ENCODE measurements around the gene SLC4A2.
A peak's percentile ranks its signal among the peaks of the same experiment; 100 is the strongest.

The SLC4A2 gene

GRCh38 chr7:151080067-151080521, 20.7 kb downstream of the SLC4A2 start:
- no peak for DNase-seq (ENCODE audit: low read depth)

DNA sequence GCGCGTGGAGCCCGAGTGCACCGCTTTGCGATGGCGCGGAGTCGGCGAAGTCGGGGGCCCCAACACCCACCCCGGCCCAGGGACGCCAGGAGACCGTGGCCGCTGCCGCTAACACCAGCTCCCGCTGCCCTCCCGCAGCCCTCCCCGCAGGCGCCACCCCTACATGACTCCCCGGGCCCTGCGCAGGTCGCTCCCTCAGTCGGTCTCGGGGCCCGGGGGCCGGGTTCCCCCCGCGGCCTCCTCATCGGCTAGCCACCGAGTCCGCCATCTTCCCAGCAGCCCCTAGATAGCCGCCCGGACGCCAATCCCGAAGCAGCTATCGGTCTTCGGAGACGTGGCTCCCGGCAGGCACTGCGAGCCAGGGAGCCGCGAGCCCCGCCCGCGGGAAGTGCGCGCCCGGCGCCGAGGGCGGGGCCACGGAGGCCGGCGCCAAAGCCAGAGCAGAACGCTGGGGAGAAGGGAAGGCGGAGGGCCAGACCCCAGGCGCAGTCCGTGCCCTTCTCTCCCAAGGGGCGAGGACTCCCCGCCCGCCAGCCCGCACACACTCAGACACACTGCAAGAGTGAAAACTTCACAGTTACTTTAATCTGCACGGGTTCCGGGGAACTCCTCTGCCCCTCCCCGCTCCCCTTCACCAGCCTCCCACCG, 21.3 kb downstream of the SLC4A2 start, which contains the start of gene FASTK:
FASTK (minus strand) TSS at position 288 of the 648 bp plus-strand sequence; CDS start at position 245, 43 bp downstream.
- no peak for DNase-seq (ENCODE audit: low read depth)

GRCh38 chr7:151081170-151082101, 22.0 kb downstream of the SLC4A2 start:
- DNase-seq (ENCODE audit: low read depth) = no peak

GRCh38 chr7:151082141-151083070, 23.0 kb downstream of the SLC4A2 start:
- no peak for DNase-seq (ENCODE audit: low read depth)

GRCh38 chr7:151083071-151083823, 23.9 kb downstream of the SLC4A2 start, which contains the start of gene TMUB1:
Gene TMUB1, minus strand, starts transcription at chr7:151083493. Its CDS starts 930 bp downstream, at chr7:151082563.
- peak; percentile 64 for DNase-seq (ENCODE audit: low read depth)

GRCh38 chr7:151083824-151084160, 24.4 kb downstream of the SLC4A2 start:
- DNase-seq (ENCODE audit: low read depth) = no peak

- no peak for DNase-seq (ENCODE audit: low read depth)
Observed at GRCh38 chr7:151085329-151085690, 25.9 kb downstream of the SLC4A2 start.

- no peak for DNase-seq (ENCODE audit: low read depth)
Observed at GRCh38 chr7:151085691-151086620, 26.6 kb downstream of the SLC4A2 start, which contains the start of gene AGAP3. Gene AGAP3, plus strand, starts transcription at chr7:151086475. Its CDS starts 267 bp downstream, at chr7:151086742.

DNA sequence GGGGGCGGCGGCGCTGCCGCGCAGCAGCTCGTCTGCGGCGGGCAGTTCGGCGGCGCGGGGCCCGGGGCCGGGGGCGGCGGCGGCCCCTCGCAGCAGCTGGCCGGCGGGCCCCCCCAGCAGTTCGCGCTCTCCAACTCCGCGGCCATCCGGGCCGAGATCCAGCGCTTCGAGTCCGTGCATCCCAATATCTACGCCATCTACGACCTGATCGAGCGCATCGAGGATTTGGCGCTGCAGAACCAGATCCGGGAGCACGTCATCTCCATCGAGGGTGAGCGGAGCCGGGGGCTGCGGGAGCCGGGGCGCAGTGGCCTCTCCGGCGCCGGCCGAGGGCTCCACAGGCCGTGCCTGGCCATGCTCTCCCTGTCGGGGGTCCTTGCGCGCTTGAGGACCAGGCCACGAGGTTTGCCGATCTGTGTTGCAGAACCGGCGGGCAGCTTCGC, 27.4 kb downstream of the SLC4A2 start:
- DNase-seq (ENCODE audit: low read depth) = no peak

- DNase-seq (ENCODE audit: low read depth) = no peak
Observed at GRCh38 chr7:151087245-151088018, 28.0 kb downstream of the SLC4A2 start.

DNA sequence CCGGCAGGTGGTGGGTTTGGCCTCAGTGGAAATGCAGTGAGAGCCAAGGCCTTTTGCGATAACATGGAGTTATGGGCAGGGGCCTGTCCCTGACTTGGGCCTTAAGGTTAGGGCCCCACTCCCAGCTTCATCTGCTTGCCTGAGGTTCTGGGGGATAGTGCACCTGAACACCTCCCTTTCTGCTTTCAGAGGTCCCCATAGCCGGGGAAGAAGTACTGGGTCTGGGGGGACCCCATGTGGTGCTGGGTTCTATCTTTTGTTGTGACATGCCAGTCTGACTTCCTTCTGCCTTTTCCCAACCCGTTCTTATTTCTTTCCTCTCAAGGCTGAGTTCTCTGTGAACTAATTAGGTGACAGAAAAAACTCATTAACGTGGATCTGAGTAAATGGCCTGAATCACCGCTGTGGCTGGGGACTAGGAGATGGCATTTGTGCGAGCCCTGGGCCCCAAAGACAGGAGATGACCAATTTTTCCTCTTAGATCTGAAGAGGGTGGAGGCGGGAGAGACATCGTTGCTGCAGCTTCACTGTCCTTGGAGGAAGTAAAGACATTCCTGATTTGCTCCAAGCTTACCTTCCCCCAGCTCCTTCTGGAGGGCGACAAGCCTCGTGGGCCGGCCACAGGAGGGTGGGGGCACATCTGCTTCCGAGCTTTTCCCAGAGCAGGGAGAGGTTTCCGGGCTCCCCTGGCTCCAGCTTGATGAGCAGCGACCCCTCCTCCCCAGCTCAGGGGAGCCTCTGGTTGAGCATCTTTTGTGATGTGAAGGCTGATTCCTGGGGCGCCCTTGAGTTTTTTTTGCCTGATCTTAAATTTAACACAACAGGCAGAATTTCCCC, 28.8 kb downstream of the SLC4A2 start:
- DNase-seq (ENCODE audit: low read depth) = no peak

- no peak for DNase-seq (ENCODE audit: low read depth)
Observed at GRCh38 chr7:151088856-151089699, 29.7 kb downstream of the SLC4A2 start.

GRCh38 chr7:151089893-151090730, 30.7 kb downstream of the SLC4A2 start:
- no peak for DNase-seq (ENCODE audit: low read depth)

DNA sequence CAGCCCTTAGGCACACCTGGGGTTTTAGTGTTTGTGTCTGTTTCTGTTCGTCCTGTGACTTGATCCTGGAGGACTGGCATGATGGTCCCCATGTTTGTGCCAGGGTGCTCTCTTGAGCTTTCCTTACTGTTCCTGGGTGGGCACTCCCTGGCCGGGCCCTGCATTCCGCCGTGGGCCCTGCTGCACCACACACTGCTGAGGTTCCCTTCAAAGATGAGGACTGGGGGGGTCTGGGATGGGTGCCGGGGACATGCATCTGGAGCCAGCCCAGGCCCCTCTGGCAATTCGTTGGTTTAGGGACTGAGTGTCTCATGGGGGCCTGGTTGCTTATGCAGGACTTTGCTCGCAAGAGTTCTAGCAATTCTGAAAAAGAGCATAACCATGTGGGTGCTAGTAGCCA, 31.6 kb downstream of the SLC4A2 start:
- DNase-seq (ENCODE audit: low read depth) = no peak

DNA sequence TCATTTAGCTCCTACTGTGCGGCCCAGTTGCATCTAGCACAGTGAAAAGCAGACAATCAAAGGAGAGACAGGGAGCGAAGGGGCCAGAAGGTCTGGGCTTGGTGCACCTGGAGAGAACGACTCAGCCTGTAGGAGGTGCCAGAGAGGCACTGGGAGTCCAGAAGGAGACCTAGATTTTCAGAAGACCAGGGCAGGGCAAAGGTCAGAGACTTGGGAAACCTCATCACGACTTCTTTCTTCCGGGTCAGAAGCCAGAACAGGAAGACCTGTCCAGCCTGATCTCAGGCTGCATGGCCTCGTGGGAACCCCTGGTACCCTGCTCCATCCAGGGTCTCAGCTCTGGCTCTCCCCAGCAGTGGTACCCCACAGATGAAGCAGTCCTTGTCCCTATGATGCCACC, 32.0 kb downstream of the SLC4A2 start:
- DNase-seq (ENCODE audit: low read depth) = no peak

GRCh38 chr7:151091988-151092387, 32.6 kb downstream of the SLC4A2 start:
- DNase-seq (ENCODE audit: low read depth) = no peak

Data from stimulated activated CD8-positive, alpha-beta memory T cell treated with anti-CD3 and anti-CD28 coated beads, Interleukin-7, amount 100 ng/mL, for 24 hours (primary cell).